Measurements from ENCODE around the gene MRPL24.

MRPL24 gene

DNA sequence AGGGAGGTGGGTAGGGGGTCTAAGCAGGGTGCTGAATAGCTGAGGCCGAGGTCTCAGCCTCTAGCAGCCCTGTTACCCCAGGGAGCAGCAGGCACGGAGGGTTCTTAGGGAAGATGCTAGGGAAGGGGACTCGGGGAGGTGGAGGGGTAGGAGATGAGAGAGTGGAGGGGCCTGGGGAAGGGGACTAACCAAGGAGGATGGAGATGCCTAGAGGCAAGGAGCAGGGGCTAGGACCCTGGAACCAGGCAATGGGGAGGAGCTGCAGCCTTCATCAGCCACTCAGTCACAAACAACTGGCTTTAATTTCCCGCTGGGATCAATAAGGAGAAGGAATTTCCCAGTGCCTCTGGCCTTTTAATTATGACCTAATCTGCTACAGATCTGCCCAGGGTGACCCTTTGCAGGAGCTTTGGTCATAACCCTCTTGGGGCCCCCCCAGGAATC, 32.6 kb downstream of the MRPL24 start:
- no peak for DNase-seq

DNA sequence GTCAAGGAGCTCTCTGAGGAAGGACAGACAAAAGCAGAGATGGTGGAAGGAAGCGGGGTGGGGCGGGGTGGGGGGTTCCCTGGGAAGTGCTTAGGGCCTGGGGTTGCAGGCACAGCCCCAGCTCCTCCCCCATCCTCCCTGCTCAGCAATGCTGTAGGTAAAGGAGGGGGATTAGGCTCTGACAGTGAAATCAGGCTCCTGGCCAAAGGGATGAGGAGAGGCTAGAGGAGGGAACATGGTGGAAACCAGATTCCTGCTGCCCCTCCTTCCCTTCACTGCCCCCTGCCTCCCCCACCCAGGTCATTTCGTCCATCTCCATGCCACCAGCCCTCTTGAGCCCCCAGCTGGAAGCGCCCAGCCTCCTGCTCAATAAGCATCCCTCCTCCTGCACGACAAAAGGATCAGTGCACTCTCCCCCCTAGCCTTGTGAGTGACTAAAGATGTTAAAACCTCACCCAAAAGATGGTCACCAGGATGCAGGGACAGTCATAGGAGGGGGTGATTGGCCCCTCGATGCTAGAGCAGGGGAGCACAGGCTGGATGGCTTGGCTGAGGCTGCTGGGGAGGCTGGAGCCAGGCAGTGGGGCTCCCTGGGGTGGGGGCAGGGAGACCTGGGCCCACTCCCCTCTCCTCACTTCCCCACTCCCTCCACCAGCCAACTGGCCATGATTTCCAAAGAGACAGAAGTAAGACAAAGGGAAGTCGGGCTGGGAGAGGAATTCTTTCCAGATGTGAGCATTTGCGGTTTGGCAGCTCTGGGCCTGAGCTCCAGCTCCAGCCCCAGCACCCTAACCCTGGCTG, 33.3 kb downstream of the MRPL24 start:
- DNase-seq, result no peak

DNA sequence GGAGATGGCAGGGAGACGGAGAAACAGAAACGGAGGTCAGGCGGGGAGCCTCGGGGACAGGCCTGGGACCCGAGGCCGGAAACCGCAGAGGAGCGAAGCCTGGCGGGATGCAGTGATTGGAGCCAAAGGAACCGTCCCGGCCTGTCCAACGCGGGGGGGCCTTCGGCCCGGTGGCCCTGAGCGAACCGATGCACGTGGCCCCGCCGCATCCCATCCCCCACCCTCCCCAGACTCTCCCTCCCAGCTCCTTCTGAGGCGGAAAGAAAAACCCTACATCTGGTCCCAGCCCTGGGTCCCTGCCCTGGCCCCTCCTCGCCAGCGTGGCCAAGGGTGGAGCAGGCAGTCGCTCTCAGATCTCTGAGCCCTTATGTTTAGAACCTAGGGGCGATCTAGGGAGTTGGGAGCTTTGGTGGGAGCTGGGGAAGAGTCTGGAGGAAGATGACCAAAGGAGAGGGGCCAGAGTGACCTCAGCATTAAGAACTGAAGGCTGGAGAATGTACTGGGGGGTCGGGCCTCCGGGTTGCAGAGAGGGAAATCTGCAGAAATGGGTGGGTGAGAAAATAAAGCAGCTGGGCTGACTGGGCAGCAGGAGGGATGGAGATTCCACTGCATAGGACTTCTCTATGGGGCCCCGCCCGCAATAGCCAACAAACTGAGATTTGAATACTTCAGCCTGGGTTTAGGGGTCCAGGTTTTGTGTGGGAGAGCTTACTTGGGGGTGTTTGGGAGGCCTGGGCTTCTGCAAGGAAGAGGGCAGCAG, 34.1 kb downstream of the MRPL24 start:
- DNase-seq, result peak in 1 of 2 experiments; percentile 29

DNA sequence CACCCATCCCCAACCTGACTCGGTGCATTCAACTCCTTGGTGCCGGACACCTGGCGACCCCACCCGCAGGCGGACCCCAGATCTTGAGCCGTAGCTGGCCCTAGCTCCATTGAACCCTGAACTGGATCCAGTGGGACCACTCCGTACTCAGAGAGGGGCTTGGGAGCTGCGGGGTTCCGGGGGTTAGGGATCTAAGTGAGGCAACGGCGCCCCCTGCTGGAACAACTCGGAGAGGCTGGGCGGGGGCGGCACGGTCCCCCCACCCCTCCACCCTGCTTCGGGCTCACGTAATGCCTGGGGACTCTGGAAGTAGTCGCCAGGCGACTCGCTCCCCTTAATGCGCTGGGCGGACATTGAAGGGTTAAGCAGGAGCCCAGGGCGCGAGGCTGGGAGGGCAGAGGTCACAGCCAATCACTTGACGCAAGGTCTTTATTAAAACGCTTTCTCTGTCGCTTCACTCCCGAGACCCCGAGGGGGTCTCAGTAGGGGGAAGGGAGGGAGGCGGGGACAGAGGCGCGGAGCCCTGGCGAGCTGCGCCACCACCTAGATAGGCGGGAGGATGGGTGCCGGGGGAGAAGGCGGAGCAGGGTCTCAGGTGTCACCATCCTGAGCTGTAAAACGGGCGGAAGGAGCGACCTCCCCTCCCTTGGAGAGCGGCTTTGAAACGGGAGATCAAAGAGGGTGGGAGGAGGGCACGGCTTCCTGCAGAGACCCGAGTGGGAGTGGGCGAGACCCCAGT, 34.8 kb downstream of the MRPL24 start:
- peak; percentile 54 to 74 for DNase-seq

DNA sequence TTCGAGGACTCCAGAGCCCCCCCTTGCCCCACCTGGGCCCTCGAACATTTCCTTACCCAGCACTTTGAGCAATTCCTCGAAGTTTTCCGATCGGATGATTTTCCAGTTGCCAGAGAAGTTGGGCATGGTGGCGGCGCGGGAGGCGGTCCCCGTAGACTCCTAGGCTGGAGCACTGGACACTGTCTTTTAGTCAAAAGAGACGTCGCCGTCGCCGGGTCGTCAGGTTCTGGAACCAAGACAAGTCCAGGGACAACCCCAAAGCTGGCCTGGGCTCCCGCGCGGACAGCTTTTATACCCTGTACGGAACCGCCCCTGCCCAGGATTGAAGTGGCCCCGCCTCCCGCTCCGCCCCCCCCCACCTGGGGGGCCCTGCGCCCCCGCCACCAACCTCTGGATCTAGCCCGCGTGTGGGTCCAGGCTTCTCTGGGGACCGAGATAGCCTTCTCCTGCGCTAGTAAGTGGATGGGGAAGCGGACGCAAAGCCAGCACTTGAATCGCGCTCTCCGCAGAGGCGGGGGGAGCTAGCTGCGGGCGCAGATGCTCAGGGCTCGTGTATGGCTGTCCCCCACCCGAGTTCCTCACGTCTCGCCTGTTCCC, 35.5 kb downstream of the MRPL24 start, which contains the start of gene CRABP2:
CRABP2 (minus strand) TSS at position 263 of the 597 bp plus-strand sequence; CDS start at position 126, 137 bp downstream.
- peak in 1 of 2 experiments; percentile 29 for DNase-seq

DNA sequence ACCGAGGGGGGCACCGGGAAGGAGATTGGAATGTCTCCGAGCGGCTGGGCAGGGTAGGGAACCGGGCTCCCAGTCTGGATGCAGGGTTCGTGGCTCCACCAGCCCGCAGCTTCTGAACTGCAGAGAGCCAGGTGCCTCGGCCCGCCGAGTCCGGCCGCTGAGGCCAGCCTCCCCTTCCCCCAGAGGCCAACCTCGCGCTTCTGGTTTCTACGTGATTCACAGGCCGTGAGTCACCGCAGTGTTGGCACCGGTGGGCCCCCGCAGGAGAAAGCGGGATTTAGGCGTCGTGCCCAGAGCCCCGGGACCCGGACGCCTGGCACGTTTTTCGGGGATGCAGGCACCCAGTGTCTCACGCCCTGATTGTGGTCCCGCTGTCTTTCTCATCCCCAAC, 36.0 kb downstream of the MRPL24 start:
- peak; percentile 33 to 36 for DNase-seq

DNA sequence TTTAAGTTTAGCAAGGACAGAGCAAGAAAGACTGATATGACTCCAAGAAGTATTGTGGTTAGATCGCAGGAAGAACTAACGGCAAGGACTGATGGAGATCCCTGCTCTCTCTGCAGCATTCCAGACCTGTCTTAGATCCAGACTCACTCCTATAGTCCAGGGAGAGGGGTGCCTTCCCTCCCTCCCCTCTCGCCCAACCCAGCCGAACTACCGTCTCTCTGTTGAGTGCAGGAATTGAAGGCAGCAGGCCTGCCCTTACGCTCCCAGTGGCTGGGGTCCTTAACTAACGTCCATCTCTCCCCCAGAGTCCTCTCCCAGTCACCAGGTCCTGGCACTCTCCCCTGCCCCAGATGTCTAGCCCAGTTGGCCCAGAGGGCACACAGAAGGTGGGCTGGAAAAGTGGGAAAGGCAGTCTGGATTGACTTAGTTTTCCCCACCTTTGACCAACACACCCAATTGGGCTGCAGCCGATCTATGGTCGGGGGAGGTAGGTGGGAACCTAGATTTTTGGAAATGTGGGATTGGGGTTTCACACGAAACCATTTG, 36.6 kb downstream of the MRPL24 start:
- no peak for DNase-seq

DNA sequence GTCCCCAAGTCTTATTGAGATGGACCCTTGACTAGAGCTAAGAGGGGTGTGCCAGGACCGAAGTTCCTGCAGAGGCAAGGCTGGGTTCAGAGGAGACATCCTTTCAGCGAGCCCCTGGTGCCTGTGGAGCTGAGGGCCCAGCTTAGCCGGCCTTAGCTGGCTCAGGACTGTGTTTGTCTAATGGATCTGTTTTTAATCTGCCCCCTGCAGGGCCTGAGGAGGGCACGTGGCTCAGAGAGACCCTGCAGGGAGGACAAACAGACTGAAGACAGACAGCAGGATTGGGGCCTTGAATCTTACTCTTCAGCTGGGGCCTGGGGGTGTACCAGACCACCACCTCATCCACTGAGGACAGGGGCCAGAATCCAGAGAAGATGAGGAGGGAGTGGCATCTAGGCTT, 37.1 kb downstream of the MRPL24 start:
- DNase-seq, result no peak

DNA sequence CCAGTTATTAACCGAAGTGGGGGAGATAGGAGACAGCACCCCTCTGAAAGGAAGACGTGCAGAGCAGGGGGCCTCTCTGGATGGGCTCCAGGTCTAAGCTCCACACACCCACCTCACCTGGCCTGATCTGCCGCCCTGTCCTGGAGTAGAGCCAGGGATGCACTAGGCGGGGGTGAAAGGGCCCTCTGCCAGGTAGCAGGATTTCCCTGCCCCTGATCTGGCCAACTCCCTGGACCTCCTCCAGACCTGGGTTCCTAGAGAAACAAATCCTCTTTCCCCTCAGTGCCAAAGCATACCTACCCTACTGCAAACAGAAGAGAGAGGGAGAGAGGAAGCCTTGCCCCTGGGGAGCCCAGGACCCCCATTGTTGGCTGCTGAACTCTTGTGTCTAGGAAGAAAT, 37.6 kb downstream of the MRPL24 start:
- no peak for DNase-seq

DNA sequence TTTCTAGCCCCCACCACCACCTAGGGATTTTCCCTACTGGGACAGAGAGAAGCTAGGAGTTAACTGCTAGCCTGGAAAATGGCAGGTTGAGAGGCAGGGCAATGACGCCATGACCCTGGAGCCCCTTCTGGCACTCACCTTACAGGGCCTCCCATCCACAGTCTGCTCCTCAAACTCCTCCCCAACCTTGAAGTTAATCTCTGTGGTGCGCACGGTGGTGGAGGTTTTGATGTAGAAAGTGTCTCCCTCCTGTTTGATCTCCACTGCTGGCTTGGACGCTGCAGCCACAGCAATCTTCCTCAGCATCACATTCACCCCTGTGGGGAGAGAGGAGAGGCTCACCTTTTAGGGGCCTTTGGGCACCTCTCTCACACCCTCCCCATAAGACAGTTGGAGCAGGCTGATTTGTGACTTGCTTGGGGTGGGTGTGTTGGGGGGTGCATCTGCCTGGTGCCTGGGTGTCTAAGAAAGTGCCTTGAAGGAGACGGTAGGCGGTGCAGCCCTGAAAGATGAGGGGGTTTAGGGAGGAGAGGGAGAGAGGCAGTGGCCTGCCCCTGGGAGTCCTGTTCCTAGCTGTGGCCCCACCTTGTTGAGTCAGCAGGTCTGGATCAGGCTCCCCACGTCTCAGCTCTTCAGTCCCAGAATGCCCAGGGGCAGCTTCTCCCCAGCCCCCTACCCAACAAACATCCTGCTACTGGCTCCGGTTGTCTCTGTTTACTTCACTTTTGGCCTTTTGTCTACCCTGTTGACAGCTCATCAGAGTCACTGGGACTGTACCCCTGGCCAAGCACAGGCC, 40.0 kb downstream of the MRPL24 start:
- no peak for DNase-seq

DNA sequence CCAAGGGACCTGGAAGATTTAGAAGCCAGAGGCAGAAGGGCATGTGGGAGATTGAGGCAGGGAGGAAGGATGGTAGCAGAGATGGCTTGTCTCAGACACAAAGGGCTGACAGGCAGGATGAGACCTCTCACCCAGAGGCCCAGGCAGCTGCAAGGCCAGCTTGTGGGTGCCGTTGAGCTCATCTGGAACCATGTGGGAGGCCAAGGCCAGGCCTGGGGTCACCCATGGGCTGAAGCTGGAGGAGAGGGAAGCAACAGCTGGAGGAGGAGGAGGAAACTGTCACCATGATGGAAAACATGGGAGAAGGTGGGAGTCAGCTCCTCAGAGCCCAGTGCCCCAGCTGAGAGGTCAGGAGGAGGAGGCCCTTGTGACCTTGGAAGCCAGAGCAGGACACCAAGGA, 41.9 kb downstream of the MRPL24 start:
- no peak for DNase-seq

DNA sequence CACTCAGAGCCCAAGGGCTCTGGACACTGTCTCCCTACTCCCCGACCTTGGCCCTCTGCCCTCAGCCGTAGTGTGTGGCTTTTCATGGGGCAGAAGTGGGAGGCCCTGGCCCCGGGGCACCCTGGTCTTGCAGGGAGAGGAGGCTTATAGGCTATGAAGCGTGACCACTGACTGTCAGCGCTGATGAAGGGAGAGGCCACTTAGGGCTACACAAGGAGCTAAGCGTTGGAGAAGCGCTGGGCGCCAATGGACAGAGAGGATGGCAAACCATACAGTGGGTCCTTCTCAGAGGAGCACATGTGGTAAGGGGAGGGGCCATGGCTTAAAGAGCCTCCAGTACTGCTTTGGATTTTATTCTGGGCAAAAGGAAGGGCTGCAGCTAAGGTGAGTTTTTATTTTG, 43.4 kb downstream of the MRPL24 start:
- no peak for DNase-seq

DNA sequence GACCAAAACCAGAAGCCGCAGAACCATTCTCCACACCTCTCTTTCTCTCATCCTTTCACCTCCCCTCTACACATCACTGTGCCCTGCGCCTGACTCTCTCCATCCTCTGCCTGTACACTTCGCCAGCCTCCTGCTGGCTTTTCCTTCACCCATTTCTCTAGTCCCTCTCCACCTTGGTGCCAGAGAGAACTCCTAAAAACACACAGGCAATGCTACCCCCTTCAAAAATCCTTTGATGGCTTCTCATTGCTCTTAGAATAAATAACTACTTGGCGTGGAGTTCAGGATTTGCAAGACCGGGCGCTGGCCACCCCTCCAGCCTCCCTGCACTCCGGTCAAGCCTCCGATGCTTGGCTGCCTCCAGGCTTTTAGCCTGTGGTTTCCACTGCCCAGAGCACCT, 44.1 kb downstream of the MRPL24 start:
- no peak for DNase-seq

DNA sequence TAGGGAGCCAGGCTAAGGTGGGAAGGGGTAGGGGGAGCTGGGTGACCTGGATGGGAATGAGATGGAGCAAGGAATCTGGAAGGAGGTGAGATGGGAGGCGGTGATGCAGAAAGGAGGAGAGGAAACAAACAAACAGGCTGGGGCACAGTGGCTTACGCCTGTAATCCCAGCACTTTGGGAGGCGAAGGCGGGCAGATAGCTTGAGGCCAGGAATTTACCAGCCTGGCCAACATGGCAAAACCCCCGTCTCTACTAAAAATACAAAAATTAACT, 46.3 kb downstream of the MRPL24 start:
- DNase-seq, result no peak

DNA sequence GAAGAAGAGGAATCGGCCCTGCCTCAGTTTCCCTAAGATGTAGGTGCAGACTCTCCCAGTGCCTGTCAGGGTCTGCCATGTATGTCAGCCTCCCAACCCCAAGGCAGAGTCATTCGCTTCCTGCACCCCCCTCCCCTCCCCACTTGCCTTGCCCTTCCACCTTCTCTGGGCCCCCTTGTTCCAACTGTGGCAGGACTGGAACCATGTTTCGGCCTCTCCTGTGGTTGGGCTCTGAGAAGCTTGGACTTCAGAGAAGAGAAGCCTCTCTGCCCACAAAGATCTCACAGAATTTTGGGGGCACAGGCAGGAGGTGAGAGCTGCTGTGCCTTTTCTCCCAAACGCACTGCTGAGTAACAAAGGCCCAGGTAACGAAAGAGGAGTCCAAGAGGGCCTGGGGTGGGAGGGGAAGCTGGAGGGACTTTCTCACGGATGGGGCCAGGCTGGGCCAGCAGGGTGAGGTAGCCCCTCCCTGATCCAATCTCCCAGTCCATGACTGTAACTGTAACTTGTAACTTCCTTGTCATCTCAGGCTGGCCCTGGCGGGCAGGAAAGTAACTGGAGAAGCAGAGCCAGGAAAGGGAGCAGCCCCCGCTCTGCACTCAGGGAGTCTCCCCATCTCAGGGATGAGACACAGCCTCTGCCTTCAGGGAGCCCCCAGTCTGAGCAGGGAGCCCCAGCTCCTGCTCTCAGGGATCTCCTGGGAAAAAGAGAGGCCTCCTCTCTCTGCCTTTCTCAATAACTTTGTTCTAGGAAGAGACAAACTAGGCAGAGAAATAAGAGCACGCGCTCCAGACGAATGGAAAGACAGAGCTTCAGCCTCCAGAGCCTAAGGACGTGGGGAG, 46.8 kb downstream of the MRPL24 start:
- no peak for DNase-seq

DNA sequence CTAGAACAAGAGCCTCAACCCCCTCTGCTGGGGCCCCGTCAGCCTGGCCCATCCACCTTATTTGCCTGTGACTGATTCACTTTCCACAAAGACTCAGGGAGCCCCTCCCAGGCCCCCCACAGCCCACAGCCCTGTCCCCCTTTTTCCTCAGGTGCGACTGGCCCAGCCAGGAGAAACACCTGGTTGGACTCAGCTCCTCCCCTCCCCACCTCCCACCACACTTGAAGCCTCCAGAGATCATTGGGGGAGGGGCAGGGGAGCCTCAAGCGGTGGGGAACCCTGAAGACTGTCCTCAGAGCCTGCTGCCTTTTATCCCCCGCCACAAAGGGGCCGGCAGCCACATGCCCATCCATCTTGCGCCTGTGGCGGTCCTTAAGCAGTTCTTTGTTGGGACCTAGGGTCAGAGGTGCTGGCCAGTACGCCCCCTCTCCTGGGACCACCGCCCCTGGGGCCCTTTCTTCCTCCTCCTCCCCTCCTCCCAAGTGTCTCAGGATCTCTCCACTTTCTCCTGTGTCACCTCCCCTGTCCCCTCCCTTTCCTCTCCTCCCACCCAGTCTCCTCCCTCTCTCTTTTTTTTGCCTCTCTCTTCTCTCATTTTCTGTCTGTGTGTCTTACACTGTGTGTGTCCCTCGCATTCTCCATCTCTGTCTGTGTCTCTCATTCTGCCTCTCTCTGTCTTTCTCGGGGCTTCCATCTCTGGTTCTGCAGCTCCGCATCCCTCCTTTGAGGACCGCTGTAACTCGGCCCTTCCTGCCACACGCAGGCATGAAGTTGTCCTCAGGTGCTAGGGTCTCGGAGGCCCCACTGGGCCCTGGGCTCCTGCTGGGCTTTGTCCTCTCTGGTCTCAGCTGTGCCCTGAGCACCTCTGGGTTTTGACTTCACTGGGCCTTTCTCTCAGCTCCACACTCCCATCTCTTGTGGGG, 47.7 kb downstream of the MRPL24 start:
- DNase-seq, result no peak

DNA sequence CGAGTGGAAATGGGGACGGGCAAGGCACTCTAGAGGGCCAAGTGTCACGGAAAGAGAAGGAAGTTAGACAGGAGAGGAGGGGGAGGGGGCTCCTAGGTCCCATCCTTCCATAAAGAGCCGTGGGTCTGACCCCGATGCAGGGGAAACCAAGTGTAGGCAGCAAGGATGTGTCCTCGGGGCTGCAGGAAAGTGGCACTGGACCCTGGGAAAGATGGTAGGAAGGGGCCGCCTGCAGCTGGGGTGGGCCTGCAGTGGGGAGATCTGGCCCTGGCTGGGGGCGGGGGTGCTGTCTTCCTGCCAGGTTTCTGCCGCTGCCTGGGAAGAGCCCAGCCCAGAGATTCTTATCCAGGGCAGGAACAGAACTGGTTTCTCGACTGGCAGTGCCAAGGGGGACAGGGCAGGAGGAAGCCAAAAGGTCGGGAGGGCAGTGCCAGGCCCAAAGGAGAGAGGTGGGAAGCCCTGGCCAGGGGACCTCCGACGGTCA, 48.4 kb downstream of the MRPL24 start:
- DNase-seq, result no peak

DNA sequence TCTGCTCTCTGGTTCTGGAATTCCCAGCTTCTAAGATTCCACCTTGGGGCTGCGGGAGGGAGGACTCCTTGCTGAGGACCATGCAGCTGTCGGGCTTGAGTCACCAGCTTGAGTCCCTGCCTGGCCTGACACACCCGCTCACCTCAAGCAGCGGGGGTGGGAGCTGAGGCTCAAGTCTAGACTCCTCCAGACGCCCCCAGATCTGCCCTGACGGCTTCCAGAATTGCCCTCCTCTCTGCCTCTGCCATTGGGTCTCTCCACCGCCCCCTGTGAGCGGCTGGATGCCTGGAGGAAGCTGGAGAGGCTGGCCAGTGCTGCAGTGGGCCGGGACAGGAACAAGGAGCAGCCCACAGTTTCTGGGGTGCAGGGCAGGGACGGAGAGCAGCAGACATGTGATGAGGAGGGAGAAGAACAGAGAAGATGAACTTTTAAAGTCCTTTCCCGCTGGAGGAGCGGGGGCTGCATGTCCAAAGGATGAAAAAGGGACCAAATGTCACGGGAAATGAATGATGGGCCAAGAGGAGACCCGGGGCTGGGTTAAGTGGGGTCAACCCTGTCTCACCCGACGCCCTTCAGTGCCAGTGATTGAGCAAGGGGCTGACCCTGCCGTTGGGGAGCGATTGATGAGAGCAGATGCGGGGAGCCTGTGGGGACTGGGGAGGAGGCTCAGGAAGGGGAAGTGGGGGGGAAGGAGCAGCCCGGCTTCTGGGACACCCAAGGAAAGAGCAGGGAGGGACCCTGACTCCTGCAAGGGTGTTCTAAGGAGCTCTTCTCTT, 49.0 kb downstream of the MRPL24 start:
- no peak for DNase-seq

DNA sequence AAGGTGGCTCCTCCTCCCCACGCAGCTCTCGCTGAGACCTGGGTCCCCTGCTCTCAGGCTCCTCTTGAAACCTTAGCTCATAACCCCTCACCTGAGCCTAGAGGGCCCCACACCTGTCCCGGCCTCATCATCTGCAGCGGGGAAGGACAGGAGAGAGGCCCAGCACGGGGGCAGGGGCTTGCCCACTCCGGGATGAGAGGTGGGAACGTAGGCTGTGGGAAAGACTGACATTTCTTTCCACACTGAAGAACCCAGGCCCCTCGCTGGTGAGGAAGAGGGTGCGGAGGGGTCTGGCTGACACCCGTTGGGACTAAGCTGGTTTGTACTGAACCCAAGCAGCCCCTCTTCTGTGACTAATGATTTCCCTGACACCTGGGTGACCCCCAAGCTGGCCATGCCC, 49.7 kb downstream of the MRPL24 start:
- DNase-seq, result no peak
